A673 (cell line): Measurements from ENCODE around the gene C5orf52. TPM values are rescaled to one million over a fixed set of nuclear protein-coding genes. Genes with fewer than 3 reads are reported as not detected.

Experiments
- BruUV-seq: library from RNA; stranded (reverse); fragments of 400-500 nt; replicated peaks from 2 replicates; lab custom pipeline; 2021; lab: Mats Ljungman, UMichigan
- CTCF ChIA-PET: fragments of 300-600 bp; sonication (Branson Sonifier 250); formaldehyde crosslinking; loops from one replicate; lab custom pipeline; 2022; ENCODE audit warnings: antibody characterized with exemption; lab: Charles Lee
- POLR2A ChIA-PET: fragments of 300-600 bp; sonication (Branson Sonifier 250); formaldehyde crosslinking; loops from one replicate; lab custom pipeline; 2022; ENCODE audit warnings: antibody characterized with exemption; ENCODE audit not compliant: low non-redundant PET; lab: Charles Lee
- DNase-seq: peaks from one replicate; pipeline ENCODE4 v3.0.0-alpha.2; 2015; ENCODE audit warnings: low spot score
- H3K27ac ChIP-seq: fragments of 200-600 bp; sonication (generic); 2 replicates; pipeline ENCODE4 v1.5.1; 2016; ENCODE audit warnings: mixed run types, low read depth, mild to moderate bottlenecking, mixed read lengths, antibody characterized with exemption, low read length; ENCODE audit not compliant: poor library complexity, severe bottlenecking
- H3K27me3 ChIP-seq: fragments of 200-600 bp; sonication (generic); replicated peaks from 2 replicates; pipeline ENCODE4 v1.6.1; 2017; ENCODE audit warnings: mixed run types, low read depth, mild to moderate bottlenecking, mixed read lengths, antibody characterized with exemption, low read length; ENCODE audit not compliant: insufficient read depth, poor library complexity
- H3K36me3 ChIP-seq: fragments of 200-600 bp; sonication (generic); 2 replicates; pipeline ENCODE4 v1.6.1; 2016; ENCODE audit warnings: mixed run types, mild to moderate bottlenecking, mixed read lengths, antibody characterized with exemption, low read length; ENCODE audit not compliant: insufficient read depth, poor library complexity, severe bottlenecking
- H3K4me1 ChIP-seq: fragments of 200-600 bp; sonication (generic); 2 replicates; pipeline ENCODE4 v1.6.1; 2017; ENCODE audit warnings: mixed run types, mild to moderate bottlenecking, mixed read lengths, antibody characterized with exemption, low read length; ENCODE audit not compliant: insufficient read depth, poor library complexity, severe bottlenecking
- H3K4me3 ChIP-seq: fragments of 200-600 bp; sonication (generic); 2 replicates; pipeline ENCODE4 v1.5.1; 2016; ENCODE audit warnings: low read depth, mixed run types, mild to moderate bottlenecking, mixed read lengths, low read length; ENCODE audit not compliant: poor library complexity, severe bottlenecking
- H3K9me3 ChIP-seq: fragments of 200-600 bp; sonication (generic); 2 replicates; pipeline ENCODE4 v1.6.1; 2016; ENCODE audit warnings: mixed run types, low read depth, mild to moderate bottlenecking, mixed read lengths, antibody characterized with exemption, low read length; ENCODE audit not compliant: poor library complexity, severe bottlenecking
- EZH2 ChIP-seq: fragments of 200-600 bp; sonication (generic); IDR thresholded peaks from 2 replicates; pipeline ENCODE4 v1.6.1; 2017; ENCODE audit warnings: borderline replicate concordance, low read depth, mild to moderate bottlenecking, mixed read lengths, antibody characterized with exemption, low read length; ENCODE audit not compliant: poor library complexity, severe bottlenecking
- intact Hi-C: fragments of 100-400 bp; cut with micrococcal nuclease; formaldehyde crosslinking; loops from one replicate; pipeline ENCODE4 v1.10.0; 2022; ENCODE audit not compliant: unreplicated experiment
- total RNA-seq: library from RNA; stranded (reverse); gene quantifications from 2 replicates; pipeline ENCODE4 v1.2.3, GENCODE V29; 2021
- TF ChIP-seq, protein P1 (sequence below): fragments of 300-800, 200-600 bp; sonication (generic); conservative IDR thresholded peaks from 2 replicates; pipeline ENCODE4 v1.5.1; 2017; ENCODE audit warnings: low read depth, mild to moderate bottlenecking, antibody characterized with exemption, low read length, moderate library complexity, mixed read lengths

The C5orf52 gene
- total RNA-seq, 1 experiment from 2014 or later, result not detected

DNA sequence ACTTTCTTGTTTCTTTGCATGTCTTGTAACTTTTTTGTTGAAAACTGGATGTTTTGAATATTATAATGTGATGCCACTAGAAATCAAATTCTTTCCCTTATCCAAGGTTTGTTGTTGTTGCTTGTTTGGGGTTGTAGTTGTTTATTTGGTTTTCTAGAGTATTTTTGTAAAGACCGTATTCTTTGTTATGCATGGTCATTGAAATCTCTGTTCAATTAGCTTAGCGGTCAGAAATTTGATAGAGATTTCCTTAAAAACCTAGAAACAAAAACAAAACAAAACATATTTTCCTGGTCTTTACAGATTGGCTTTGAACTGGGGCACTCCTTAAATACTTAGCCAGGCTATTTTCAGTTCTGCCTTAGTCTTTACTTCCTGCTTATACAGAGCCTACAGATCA, 41.0 kb upstream of the C5orf52 start:
- Histone ChIP-seq H3K4me3 (no peak overlapping the region), H3K27me3 (no peaks in the 10 kb centered on the region), H3K9me3 (no peaks in the 10 kb centered on the region), H3K27ac (no peak overlapping the region), H3K36me3 (no peaks in the 10 kb centered on the region), H3K4me1 (no peaks in the 10 kb centered on the region)
- no TSS peak for BruUV-seq
- TF ChIP-seq EZH2, result no peak
- TF ChIP-seq, protein P1, sequence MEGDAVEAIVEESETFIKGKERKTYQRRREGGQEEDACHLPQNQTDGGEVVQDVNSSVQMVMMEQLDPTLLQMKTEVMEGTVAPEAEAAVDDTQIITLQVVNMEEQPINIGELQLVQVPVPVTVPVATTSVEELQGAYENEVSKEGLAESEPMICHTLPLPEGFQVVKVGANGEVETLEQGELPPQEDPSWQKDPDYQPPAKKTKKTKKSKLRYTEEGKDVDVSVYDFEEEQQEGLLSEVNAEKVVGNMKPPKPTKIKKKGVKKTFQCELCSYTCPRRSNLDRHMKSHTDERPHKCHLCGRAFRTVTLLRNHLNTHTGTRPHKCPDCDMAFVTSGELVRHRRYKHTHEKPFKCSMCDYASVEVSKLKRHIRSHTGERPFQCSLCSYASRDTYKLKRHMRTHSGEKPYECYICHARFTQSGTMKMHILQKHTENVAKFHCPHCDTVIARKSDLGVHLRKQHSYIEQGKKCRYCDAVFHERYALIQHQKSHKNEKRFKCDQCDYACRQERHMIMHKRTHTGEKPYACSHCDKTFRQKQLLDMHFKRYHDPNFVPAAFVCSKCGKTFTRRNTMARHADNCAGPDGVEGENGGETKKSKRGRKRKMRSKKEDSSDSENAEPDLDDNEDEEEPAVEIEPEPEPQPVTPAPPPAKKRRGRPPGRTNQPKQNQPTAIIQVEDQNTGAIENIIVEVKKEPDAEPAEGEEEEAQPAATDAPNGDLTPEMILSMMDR, result no peak
- no peak for DNase-seq
- ChIA-PET CTCF (no interaction called here), POLR2A (no interaction called here)
- intact Hi-C loops, result no loop called here

DNA sequence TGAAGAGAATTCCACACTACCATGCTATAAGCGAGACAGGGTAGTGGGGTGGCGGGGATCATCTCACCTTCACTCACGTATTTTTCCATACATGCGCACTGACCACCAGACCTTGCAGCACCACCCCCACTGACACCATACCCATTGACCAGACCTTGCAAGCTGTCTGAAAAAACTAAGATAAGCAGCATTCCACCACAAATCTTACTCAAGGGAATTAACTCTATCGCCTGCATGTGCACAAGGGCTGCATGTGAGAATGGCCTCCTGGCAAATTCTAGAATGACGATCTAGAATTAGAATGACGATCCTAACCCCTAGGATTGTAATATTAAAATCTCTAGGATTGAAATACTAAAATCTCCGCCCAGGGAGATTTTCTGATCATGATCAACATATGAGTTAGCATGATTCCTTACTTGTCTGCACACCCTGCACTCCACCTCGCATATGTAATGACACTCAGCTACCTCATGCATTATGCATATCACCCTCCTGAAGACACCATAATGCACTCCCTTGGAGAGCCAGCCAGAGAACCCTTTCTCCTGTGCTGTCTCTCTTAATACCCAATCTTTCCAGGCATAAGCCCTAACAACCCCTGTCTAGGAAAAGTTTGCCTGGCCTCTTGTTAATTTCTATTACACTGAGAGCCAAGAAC, 30.8 kb upstream of the C5orf52 start:
- no peaks in the 10 kb centered on the region for H3K4me1 ChIP-seq
- no TSS peak for BruUV-seq
- ChIA-PET CTCF (no interaction called here), POLR2A (no interaction called here)
- H3K4me3 ChIP-seq, result no peak overlapping the region
- H3K9me3 ChIP-seq, result no peaks in the 10 kb centered on the region
- no peak overlapping the region for H3K27ac ChIP-seq
- TF ChIP-seq, protein P1, result no peak
- TF ChIP-seq EZH2, result no peak
- intact Hi-C loops, result no loop called here
- DNase-seq, result no peak
- no peaks in the 10 kb centered on the region for H3K27me3 ChIP-seq
- H3K36me3 ChIP-seq, result no peaks in the 10 kb centered on the region

DNA sequence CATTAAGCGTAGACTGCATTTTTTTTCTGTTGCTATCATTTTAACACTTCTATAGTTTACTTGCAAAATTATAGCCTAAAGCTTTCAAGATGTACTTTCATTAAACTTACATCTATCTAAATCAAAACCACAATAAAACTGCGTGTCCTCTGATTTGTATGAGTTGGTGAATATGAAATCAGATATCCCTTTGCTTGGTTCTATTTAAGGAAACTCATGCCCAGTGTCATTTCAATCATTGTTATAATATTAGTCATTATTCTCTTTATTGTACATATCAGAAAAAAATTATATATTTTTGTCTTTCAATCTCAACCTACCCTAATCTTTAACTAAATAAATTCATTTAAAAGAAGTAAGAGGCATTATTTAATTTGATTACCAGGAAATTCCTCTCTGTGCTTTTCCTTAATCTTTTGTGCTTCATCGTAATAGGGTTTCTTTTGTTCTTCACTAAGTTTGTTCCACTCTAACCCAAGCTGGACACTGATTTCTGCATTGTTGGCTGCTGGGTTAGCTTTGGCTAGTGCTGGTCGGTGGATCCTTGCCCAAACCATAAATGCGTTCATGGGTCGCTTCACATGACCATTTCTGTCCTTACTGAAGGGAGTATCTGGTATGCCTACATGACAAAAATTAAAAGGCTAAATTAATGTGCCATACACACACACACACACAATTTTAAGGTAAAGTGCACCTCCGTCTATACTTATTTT, 22.9 kb upstream of the C5orf52 start:
- ChIA-PET CTCF (no interaction called here), POLR2A (no interaction called here)
- no peaks in the 10 kb centered on the region for H3K36me3 ChIP-seq
- DNase-seq, result no peak
- no peaks in the 10 kb centered on the region for H3K9me3 ChIP-seq
- no TSS peak for BruUV-seq
- H3K4me3 ChIP-seq, result no peak overlapping the region
- intact Hi-C loops, result no loop called here
- no peaks in the 10 kb centered on the region for H3K4me1 ChIP-seq
- TF ChIP-seq EZH2, result no peak
- TF ChIP-seq, protein P1, result no peak
- H3K27ac ChIP-seq, result no peak overlapping the region
- no peaks in the 10 kb centered on the region for H3K27me3 ChIP-seq
